H1 (cell line): Measurements from ENCODE around the gene MKRN1. TPM values are rescaled to one million over a fixed set of nuclear protein-coding genes. Genes with fewer than 3 reads are reported as not detected.

ENCODE experiments used
- BACH1 ChIP-seq: IDR thresholded peaks from 2 replicates; pipeline ENCODE4 v1.6.1; 2012; ENCODE audit warnings: low read length, improper control_type of control experiment
- CREB1 ChIP-seq: IDR thresholded peaks from 2 replicates; pipeline ENCODE4 v1.6.1; 2012; ENCODE audit warnings: inconsistent platforms
- EGR1 ChIP-seq: IDR thresholded peaks from 2 replicates; pipeline ENCODE4 v1.6.1; 2011; ENCODE audit warnings: low read depth, low read length, borderline replicate concordance
- GABPA ChIP-seq: IDR thresholded peaks from 2 replicates; pipeline ENCODE4 v1.6.1; 2011; ENCODE audit warnings: mild to moderate bottlenecking, low read length, moderate library complexity, borderline replicate concordance; ENCODE audit not compliant: insufficient read depth
- HDAC2 ChIP-seq, 2 experiments: fragments of 300-600 bp in 1 of 2; sonication (generic) in 1 of 2; IDR thresholded peaks; 2 replicates each; pipeline ENCODE4 v1.6.1; 2011 to 2012; ENCODE audit warnings: low read depth in 2 of 2, low read length in 2 of 2, mild to moderate bottlenecking in 2 of 2, moderate library complexity in 2 of 2, borderline replicate concordance in 1 of 2, inconsistent platforms in 1 of 2
- NRF1 ChIP-seq: IDR thresholded peaks from 2 replicates; pipeline ENCODE4 v1.6.1; 2011; ENCODE audit warnings: mild to moderate bottlenecking, low read depth, low read length, improper control_type of control experiment
- polyA plus RNA-seq, 7 experiments: library from polyadenylated mRNA; depleted of rRNA in 3 of 7; stranded (reverse) in 5 of 7; unstranded in 2 of 7; fragments of >200 nt in 5 of 7; fragments of 200-250 nt in 2 of 7; gene quantifications; 1 replicate in 5 of 7; 2 replicates in 1 of 7; 4 replicates in 1 of 7; pipeline versions ENCODE4 v1.2.1 to v1.2.3, GENCODE V29; 2011 to 2013; ENCODE audit warnings: missing spikeins in 2 of 7, mixed read lengths in 2 of 7
- total RNA-seq: library from RNA; stranded (reverse); fragmentation: NEBNext Ultra II Directional; extraction: Animal tissue kit (Norgen Biotek cat#: 25700); gene quantifications from 2 replicates; pipeline ENCODE4 v1.2.1, GENCODE V29; 2021
- TF ChIP-seq, protein P1 (sequence below): IDR thresholded peaks from 2 replicates; pipeline ENCODE4 v1.6.1; 2011; ENCODE audit warnings: low read depth, mild to moderate bottlenecking, low read length; ENCODE audit not compliant: insufficient read depth
- TF ChIP-seq, protein P2 (sequence below): IDR thresholded peaks from 2 replicates; pipeline ENCODE4 v1.6.1; 2012; ENCODE audit warnings: inconsistent platforms

Gene MKRN1
- total and polyA plus RNA-seq, 2 of the 8 experiments (the other 6 are each of a cell fraction or from before 2014, with no cell fraction given): 46.2 to 99.6 TPM

DNA sequence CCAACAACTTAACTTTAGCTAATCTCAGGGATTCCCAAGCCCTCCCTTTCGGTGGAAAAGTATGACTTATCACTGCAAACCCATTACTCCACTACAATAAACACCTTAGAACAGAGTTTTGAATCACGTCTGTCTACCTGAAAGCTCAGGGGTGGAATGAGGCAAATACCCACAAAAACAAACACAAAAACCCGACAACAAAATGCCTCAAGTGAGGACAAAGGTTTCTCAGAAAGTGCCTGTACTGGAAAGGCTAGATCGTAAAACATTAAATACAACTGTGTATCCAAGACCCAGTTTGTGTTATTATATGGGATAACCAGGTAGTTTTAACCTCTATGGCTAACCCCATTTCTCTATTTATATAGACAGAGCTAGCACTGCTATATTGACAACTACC lies 26.0 kb downstream of the MKRN1 start (continued):
- no peak for TF ChIP-seq EGR1
- no peak for TF ChIP-seq CREB1
- TF ChIP-seq BACH1: no peak
- no peak for TF ChIP-seq NRF1
- TF ChIP-seq, protein P1, sequence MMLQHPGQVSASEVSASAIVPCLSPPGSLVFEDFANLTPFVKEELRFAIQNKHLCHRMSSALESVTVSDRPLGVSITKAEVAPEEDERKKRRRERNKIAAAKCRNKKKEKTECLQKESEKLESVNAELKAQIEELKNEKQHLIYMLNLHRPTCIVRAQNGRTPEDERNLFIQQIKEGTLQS: no peak
- TF ChIP-seq GABPA: no peak
- TF ChIP-seq, protein P2, sequence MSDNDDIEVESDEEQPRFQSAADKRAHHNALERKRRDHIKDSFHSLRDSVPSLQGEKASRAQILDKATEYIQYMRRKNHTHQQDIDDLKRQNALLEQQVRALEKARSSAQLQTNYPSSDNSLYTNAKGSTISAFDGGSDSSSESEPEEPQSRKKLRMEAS: no peak
- TF ChIP-seq HDAC2 (IDR thresholded peaks at IDR 0.05; ENCODE audit: borderline replicate concordance in 1 of 2, low read depth in 2 of 2, low read length in 2 of 2): no peak
